ENCODE results near the gene STAT5A. TPM values are rescaled to one million over a fixed set of nuclear protein-coding genes. Genes with fewer than 3 reads are reported as not detected.
"Not testable (repeated sequence)": the region's sequence is repeated elsewhere in the genome, so short reads cannot be mapped to it uniquely, and the experiment has no call there.

Gene STAT5A
- total RNA-seq, result 12.1 TPM
- long read RNA-seq, transcript STAT5A-211 (19 exons, 3,318 nt), result major isoform, 7 of 26 reads
- long read RNA-seq, partial matches to known transcripts, result 8 of 26 reads
- long read RNA-seq, other reads (novel, unspliced or antisense), result 11 of 26 reads

DNA sequence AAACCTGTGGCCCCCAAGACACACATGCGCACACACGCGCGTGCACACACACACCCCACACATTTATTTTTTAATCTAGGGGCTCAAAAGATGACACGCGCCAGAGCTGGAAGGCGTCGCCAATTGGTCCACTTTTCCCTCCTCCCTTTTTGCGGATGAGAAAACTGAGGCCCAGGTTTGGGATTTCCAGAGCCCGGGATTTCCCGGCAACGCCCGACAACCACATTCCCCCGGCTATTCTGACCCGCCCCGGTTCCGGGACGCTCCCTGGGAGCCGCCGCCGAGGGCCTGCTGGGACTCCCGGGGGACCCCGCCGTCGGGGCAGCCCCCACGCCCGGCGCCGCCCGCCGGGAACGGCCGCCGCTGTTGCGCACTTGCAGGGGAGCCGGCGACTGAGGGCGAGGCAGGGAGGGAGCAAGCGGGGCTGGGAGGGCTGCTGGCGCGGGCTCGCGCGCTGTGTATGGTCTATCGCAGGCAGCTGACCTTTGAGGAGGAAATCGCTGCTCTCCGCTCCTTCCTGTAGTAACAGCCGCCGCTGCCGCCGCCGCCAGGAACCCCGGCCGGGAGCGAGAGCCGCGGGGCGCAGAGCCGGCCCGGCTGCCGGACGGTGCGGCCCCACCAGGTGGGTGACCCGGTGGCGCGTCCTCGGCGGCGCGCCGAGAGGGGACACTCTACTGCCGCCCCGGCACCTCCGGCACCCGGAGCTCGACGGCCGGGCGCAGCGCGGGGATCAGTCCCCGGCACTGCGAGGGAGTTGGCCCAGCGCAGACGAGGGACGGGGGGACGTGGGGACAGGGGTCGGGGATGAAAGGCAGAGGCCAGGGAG is at the start of gene STAT5A:
TSS of gene STAT5A (plus strand) at position 522 of the 826 bp plus-strand sequence. CDS start 914 bp downstream, outside the sequence.
- intact Hi-C loops (cut with DNase I), result loop anchor here (5.0 kb wide), 1 partner anchor 41 kb away; no protein-coding TSS in a partner anchor
- peak; percentile 95 for DNase-seq (ENCODE audit: low spot score)

DNA sequence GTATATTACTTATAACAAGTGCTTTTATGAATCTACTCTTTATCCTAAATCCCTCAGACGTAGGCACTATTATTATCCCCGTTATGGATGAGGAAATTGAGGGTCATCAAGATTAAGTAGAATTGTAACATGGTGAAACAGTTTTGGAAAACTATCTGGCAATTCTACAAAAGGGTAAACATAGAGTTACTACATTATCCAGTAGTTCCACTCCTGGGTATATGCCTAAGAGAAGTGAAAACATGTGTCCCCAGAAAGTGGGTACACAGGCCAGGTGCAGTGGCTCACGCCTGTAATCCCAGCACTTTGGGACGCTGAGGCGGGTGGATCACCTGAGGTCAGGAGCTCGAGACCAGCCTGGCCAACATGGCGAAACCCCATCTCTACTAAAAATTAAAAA is 48.7 kb upstream of the STAT5A start:
- intact Hi-C loops (cut with DNase I); DNase-seq (ENCODE audit: low spot score): not testable (repeated sequence)

DNA sequence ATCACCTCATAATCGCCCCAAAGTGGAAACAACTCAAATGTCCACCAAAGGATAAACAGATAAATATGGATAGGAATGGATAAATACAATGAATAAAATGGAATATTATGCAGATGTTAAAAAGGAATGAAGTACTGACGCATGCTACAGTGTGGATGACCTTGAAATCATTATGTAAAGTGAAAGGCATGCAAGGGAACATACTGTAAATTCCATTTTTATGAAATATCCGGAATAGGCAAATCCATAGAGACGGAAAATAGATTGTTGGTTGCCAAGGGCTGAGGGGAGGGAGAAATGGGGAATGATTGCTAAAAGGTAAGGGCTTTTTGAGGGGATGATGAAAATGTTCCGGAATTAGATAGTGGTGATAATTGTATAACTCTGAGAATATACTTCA is 48.1 kb upstream of the STAT5A start:
- no peak for DNase-seq (ENCODE audit: low spot score)
- intact Hi-C loops (cut with DNase I), result no loop called here

DNA sequence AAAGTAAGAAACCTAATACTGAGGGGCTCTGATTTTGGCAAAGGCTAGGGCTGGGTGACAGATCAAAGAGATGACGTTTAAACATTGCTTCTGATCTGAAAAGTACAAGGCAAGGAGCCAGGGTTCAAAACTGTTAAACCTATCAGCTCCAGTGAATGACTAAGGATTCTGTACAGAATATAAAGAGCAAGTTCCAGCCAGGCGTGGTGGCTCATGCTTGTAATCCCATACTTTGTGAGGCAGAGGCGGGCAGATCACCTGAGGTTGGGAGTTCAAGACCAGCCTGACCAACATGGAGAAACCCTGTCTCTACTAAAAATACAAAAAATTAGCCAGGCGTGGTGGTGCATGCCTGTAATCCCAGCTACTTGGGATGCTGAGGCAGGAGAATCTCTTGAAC is 47.4 kb upstream of the STAT5A start:
- intact Hi-C loops (cut with DNase I); DNase-seq (ENCODE audit: low spot score): not testable (repeated sequence)

DNA sequence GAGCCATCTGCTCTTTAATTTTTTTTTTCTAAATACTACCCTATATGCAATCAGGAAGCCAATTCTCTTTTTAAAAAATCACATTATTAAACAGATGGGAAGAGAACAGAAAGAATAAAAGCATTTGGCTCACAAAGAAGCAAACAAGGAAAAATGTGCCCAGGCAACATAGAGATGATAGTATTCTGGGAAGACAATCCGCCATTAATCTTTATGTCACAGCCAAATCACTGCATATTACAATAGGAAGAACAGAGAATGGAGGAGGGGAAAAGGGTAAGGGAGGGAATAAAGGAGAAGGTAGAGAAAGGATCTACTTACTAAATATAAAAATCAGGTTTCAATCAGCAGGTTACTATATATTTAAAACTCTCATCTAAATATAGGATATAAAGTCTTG is 46.4 kb upstream of the STAT5A start:
- intact Hi-C loops (cut with DNase I), result no loop called here
- DNase-seq (ENCODE audit: low spot score), result no peak

DNA sequence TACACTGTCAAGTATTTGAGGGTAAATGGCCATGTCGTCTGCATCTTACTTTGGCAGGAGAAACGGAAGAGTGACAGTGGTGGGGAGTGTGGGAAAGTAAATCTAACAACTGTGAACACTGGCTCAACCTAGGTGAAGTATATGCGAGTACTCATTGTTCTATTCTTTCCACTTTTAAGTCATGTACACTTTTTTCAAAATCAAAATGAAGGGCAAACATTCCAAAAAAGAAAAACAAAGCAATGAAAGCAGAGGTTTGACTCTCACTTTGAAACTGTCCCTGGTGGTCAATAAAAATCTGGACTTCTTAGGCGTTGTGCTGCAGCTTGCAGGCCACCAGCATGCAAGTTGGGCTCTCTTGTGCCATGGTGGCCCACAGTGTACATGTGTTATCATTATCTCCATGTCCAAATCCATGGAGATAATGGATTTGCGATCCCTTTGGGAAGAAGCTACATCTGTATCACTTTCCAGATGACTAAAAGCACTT is 44.8 kb upstream of the STAT5A start:
- intact Hi-C loops (cut with DNase I), result no loop called here
- no peak for DNase-seq (ENCODE audit: low spot score)

DNA sequence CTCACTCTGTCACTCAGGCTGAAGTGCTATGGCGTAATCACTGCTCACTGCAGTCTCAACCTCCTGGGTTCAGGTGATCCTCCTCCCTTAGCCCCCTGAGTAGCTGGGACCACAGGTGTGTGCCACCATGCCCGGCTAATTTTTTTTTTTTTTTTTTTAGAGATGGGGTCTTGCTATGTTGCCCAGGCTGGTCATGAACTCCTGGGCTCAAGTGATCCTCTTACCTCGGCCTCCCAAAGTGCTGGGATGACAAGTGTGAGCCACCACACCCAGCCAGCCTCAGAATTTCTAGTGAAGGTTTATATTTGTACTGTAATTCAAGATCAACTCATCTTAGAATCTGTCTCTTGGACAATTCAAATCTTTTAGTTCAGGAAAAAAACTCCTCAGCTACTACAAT is 44.2 kb upstream of the STAT5A start:
- DNase-seq (ENCODE audit: low spot score); intact Hi-C loops (cut with DNase I): not testable (repeated sequence)

DNA sequence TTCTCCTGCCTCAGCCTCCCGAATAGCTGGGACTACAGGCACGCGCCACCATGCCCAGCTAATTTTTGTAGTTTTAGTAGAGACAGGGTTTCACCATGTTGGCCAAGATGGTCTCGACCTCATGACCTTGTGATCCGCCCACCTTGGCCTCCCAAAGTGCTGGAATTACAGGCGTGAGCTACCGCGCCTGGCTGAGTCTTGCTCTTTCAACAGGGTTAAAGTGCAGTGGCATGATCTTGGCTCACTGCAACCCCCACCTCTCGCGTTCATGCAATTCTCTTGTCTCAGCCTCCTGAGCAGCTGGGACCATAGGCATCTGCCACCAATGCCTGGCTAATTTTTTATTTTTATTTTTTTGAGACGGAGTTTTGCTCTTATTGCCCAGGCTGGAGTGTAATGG is 43.1 kb upstream of the STAT5A start:
- DNase-seq (ENCODE audit: low spot score), result not testable (repeated sequence)
- intact Hi-C loops (cut with DNase I), result loop anchor here (5.0 kb wide), 1 partner anchor 42 kb away; the partner anchor contains the start of gene STAT5A

DNA sequence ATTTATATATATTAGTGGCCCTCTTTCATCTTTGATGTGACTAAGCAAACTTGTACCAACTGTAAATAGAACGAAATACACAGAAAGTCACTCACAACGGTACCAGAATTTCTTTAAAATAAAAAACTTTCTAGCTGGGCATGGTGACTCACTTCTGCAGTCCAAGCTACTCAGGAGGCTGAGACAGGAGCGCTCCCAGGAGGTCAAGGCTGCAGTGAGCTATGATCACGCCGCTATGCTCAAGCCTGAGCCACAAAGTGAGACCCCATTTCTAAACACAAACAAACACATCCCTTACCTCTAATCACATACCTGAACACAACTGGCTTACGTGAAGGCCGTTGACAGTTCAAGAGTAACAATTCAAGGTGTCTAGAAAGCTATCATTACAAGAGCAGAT is 41.8 kb upstream of the STAT5A start:
- intact Hi-C loops (cut with DNase I), result loop anchor here (5.0 kb wide), 1 partner anchor 41 kb away; the partner anchor contains the start of gene STAT5A

DNA sequence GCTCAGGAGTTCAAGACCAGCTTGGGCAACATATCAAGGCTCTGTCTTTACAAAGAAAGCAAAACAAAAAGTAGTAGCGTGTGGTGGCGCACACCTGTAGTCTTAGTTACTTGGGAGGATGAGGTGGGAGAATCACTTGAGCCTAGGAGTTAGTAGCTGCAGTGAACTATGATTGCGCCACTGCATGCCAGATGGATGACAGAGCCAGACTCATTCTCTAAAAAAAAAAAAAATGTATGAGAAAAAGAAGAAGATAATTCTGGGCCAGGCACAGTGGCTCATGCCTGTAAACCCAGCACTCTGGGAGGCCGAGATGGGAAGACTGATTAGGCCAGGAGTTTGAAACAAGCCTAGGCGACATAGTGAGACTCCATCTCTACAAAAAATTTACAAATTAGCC is 40.6 kb upstream of the STAT5A start:
- no peak for DNase-seq (ENCODE audit: low spot score)
- intact Hi-C loops (cut with DNase I), result loop anchor here (5.0 kb wide), 1 partner anchor 40 kb away; the partner anchor contains the start of gene STAT5A

More for the DNA sequence above, 41.8 kb upstream of the STAT5A start:
- no peak for DNase-seq (ENCODE audit: low spot score)

DNA sequence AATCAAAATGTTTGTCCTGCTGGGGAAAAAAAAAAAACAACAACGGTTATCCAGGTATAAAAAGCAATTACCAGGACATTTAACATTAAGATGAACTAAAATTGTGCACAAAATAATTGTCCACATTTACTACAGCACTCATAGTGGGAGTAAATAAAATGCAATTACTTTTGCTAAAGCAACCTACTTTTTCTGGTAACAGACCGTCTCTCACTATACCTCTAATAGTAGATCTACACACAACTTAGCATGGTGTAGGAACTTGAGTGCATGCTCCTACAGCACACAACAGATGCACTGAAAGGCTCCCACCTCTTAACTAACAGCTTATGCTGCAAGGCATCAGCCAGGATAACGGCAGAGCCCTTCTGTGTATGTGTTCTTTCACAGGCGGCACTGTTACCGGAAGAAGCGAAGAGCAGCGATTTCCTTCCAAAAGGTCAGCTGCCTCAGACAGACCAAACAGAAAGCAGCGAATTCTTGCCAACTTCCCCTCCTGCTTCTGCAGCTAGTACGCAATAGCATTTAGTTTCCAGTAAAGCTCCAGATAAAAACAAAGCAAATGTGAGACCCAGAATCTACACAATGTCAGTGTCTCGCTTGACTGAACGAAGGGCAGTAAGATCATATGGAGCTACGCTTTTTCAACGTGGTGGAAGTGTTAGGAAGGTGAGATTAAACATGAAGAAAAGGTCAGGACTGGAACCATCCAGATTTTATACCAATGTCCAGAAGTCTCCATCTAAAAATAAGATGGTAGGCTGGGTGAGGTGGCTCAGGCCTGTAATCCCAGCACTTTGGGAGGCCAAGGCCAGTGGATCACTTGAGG is 39.7 kb upstream of the STAT5A start:
- DNase-seq (ENCODE audit: low spot score), result peak; percentile 91
- intact Hi-C loops (cut with DNase I), result loop anchor here (5.0 kb wide), 1 partner anchor 39 kb away; the partner anchor contains the start of gene STAT5A

DNA sequence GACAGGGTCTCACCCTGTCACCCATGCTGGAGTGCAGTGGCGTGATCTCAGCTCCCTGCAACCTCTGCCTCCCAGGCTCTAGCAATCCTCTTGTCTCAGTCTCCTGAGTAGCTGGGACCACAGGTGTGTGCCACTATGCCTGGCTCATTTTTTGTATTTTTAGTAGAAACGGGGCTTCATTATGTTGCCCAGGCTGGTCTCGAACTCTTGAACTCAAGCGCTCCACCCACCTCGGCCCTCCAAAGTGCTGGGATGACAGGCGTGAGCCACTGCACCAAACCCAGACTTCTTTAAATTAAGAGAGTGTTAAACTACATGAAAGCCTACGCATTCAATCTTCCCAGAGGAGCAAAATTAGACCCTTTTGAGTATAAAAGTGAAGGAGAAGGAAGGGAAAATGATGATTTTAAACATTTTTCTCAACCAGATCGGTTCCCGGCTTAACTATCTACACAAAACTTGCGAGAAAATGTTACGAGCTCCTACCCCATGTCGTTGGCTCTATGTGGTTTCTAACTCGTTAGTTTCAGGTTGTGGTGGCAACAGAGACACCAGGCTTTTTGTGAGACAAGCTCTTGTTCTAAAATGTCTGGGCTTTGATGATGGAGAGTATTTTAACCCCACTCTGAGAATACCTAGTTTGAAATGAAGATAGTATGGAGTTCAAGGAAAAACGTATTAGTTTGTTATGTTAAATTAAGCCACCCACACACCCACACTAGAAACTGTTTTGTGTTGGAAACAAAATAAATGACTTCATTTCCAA is 38.4 kb upstream of the STAT5A start:
- no peak for DNase-seq (ENCODE audit: low spot score)
- intact Hi-C loops (cut with DNase I), result loop anchor here (5.0 kb wide), 1 partner anchor 37 kb away; the partner anchor contains the start of gene STAT5A

DNA sequence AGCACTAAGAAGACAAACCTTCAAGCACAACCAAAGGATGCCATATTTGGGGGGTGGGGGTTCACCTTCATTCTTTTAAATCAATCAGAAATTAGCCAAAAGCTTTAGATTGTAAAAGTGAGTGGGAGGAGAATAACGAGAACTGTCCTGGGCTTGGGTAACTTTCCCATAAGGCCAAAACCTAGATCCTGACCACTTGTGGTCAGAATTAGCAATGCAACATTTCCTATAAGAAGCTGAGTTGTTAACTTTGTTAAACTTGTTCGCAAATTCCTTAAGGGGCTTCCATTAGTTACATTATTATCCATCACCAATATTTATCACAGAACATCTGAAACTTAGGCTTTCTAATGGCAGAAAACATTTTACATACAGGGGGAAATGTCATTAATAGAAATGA is 37.2 kb upstream of the STAT5A start:
- intact Hi-C loops (cut with DNase I), result no loop called here
- no peak for DNase-seq (ENCODE audit: low spot score)

DNA sequence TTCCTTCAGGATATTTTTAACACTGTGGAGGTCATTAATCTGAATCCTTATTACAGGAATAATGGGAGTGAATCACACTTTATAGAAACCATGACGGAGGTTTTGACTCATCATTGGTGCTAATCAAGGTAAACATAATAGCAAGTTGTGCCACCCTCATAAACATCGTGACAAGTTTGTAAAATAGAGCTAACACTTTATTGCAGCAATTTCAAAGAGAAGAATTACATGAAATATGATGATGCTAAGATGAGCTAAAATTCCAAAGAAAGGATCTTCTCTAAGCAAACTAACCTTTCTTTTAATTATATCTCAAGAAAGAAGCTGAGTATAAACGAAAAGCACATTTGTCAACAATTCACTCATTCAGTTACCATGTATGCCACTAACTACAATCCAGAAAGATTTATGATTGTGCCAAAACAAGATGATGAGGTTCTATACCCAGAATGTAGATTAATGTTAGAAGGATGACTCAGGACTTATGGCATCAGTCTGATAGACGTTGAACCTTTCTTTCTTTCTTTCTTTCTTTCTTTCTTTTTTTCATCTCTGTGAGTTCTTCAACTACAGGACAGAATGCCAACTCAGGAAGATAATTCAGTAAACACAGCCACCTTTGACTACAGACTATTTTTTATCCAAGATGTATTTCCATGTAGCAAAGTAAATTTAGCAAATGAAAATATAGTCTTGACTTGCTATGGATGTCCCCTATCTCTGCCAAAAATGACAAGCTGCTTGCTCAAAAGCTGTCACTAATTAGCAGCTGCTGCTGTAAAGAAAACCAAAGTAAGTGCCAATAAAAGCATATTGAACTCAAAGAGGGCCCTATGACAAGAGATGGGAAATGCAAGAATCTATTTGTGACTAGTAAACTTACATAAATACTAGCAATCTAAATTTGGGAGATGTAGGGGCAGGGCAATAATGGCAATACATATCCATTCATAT is 35.4 kb upstream of the STAT5A start:
- no peak for DNase-seq (ENCODE audit: low spot score)
- intact Hi-C loops (cut with DNase I), result no loop called here

DNA sequence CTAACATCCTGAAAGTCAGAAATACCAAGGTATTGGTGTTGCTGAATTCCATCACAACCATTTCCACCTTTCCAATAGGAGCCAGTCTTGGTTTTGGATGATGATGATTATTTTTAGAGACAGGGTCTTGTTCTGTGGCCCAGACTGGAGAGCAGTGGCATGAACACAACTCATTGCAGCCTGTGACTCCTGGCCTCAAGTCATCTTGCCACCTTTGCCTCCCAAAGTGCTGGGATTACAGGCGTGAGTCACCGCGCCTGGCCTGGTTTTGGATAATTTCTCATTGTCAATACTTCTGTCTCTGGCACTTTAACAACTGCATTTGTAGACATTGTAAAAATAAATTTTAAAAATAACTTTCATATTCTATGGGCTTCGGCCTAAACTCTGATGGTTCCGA is 34.7 kb upstream of the STAT5A start:
- DNase-seq (ENCODE audit: low spot score), result no peak
- intact Hi-C loops (cut with DNase I), result no loop called here

DNA sequence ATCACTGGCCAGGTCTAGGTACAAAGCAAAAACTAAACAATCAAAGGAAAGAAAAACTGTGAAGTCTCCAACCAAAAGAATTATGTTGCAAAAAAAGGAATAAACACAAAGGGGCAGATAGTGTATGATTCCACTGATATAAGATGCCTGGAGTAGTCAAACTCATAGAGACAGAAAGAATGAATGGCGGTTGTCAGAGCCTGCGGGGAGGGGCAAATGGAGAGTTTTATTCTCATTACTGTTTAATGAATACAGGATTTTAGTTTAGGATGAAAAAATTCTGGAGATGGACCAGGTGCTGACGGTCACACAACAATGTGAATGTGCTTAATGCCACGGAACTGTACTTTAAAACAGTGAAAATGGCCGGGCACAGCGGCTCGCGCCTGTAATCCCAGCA is 32.9 kb upstream of the STAT5A start:
- intact Hi-C loops (cut with DNase I), result no loop called here
- DNase-seq (ENCODE audit: low spot score), result no peak

DNA sequence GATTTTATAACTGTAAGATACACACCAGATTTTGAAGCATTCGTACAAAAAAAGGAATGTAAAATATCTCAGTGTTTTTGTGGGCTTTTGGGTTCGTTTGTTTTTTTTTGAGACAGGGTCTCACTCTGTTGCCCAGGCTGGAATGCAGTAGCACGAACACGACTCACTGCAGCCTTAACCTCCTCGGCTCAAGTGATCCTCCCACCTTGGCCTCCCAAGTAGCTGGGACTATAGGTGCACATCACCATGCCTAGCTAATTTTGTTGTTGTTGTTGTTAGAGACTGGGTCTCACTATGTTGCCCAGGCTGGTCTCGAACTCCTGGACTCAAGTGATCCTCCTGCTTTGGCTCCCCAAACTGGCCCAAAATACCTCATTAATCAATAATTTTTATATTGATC is 28.0 kb upstream of the STAT5A start:
- DNase-seq (ENCODE audit: low spot score), result no peak
- intact Hi-C loops (cut with DNase I), result no loop called here

DNA sequence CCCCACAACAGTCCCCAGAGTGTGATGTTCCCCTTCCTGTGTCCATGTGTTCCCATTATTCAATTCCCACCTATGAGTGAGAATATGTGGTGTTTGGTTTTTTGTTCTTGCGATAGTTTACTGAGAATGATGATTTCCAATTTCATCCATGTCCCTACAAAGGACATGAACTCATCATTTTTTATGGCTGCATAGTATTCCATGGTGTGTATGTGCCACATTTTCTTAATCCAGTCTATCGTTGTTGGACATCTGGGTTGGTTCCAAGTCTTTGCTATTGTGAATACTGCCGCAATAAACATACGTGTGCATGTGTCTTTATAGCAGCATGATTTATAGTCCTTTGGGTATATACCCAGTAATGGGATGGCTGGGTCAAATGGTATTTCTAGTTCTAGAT is 23.9 kb upstream of the STAT5A start:
- intact Hi-C loops (cut with DNase I); DNase-seq (ENCODE audit: low spot score): not testable (repeated sequence)
